Mesenchymal stem cell (in vitro differentiated cells and primary cell): ENCODE measurements around the gene CUX1.

Source experiments
- DNase-seq: peaks from one replicate; pipeline ENCODE4 v3.0.0-alpha.2; 2013
- H2AFZ ChIP-seq: one replicate; pipeline ENCODE4 v1.6.1; 2013; ENCODE audit warnings: low read depth, mild to moderate bottlenecking, control low read depth, inconsistent platforms, low read length, moderate library complexity
- H2AK5ac ChIP-seq: 2 replicates; pipeline ENCODE4 v1.6.1; 2013; ENCODE audit warnings: low read length, moderate library complexity, mild to moderate bottlenecking, inconsistent platforms; ENCODE audit not compliant: severe bottlenecking
- H2BK120ac ChIP-seq: one replicate; pipeline ENCODE4 v1.6.1; 2013; ENCODE audit warnings: low read depth, mild to moderate bottlenecking, inconsistent platforms, low read length, moderate library complexity
- H2BK12ac ChIP-seq, 2 experiments: one replicate each; pipeline ENCODE4 v1.6.1; 2013; ENCODE audit warnings: inconsistent platforms in 2 of 2, low read length in 2 of 2, mild to moderate bottlenecking in 2 of 2, moderate library complexity in 2 of 2, control low read depth in 1 of 2
- H2BK15ac ChIP-seq: one replicate; pipeline ENCODE4 v1.6.1; 2013; ENCODE audit warnings: mild to moderate bottlenecking, low read depth, inconsistent platforms; ENCODE audit not compliant: poor library complexity, severe bottlenecking
- H2BK5ac ChIP-seq: 2 replicates; pipeline ENCODE4 v1.6.1; 2013; ENCODE audit warnings: low read depth, mild to moderate bottlenecking, low read length, control low read depth, inconsistent platforms; ENCODE audit not compliant: poor library complexity, severe bottlenecking
- H3K14ac ChIP-seq, 2 experiments: one replicate each; pipeline ENCODE4 v1.6.1; 2013; ENCODE audit warnings: inconsistent platforms in 2 of 2, low read length in 2 of 2, control low read depth in 1 of 2, mild to moderate bottlenecking in 1 of 2, moderate library complexity in 1 of 2
- H3K18ac ChIP-seq, 2 experiments: one replicate each; pipeline ENCODE4 v1.6.1; 2013; ENCODE audit warnings: inconsistent platforms in 2 of 2, low read length in 2 of 2, control low read depth in 1 of 2, low read depth in 1 of 2, mild to moderate bottlenecking in 1 of 2
- H3K23ac ChIP-seq, 2 experiments: one replicate each; pipeline ENCODE4 v1.6.1; 2013; ENCODE audit warnings: inconsistent platforms in 2 of 2, low read length in 2 of 2, mild to moderate bottlenecking in 2 of 2, moderate library complexity in 2 of 2, control low read depth in 1 of 2
- H3K27ac ChIP-seq: 2 replicates; pipeline ENCODE4 v1.5.1; 2013; ENCODE audit warnings: mild to moderate bottlenecking, moderate library complexity, low read length, control low read depth, inconsistent platforms; ENCODE audit not compliant: poor library complexity, severe bottlenecking
- H3K27me3 ChIP-seq, 2 experiments: 2 replicates each; pipeline versions ENCODE4 v1.6.1 to v1.7.0; 2013; ENCODE audit warnings: low read length in 2 of 2, mild to moderate bottlenecking in 2 of 2, moderate library complexity in 2 of 2, control low read depth in 1 of 2, inconsistent platforms in 1 of 2; ENCODE audit not compliant: control insufficient read depth in 1 of 2, insufficient read depth in 1 of 2
- H3K36me3 ChIP-seq, 2 experiments: 2 replicates each; pipeline versions ENCODE4 v1.6.1 to v1.7.0; 2013; ENCODE audit warnings: low read length in 2 of 2, control low read depth in 1 of 2, inconsistent platforms in 1 of 2, low read depth in 1 of 2, mild to moderate bottlenecking in 1 of 2; ENCODE audit not compliant: insufficient read depth in 2 of 2, control insufficient read depth in 1 of 2
- H3K4ac ChIP-seq, 2 experiments: one replicate each; pipeline ENCODE4 v1.6.1; 2013; ENCODE audit warnings: inconsistent platforms in 2 of 2, low read length in 2 of 2, mild to moderate bottlenecking in 2 of 2, moderate library complexity in 2 of 2, control low read depth in 1 of 2, low read depth in 1 of 2
- H3K4me1 ChIP-seq: 2 replicates; pipeline ENCODE4 v1.6.1; 2013; ENCODE audit warnings: low read depth, low read length, control low read depth; ENCODE audit not compliant: control insufficient read depth, insufficient read depth
- H3K4me2 ChIP-seq: 2 replicates; pipeline ENCODE4 v1.6.1; 2013; ENCODE audit warnings: low read length, mild to moderate bottlenecking, inconsistent platforms; ENCODE audit not compliant: poor library complexity, severe bottlenecking
- H3K4me3 ChIP-seq, 2 experiments: 2 replicates each; pipeline versions ENCODE4 v1.5.1 to v1.7.0; 2013; ENCODE audit warnings: low read length in 2 of 2, mild to moderate bottlenecking in 2 of 2, control low read depth in 1 of 2, low read depth in 1 of 2; ENCODE audit not compliant: insufficient read depth in 1 of 2
- H3K79me1 ChIP-seq: replicated peaks from 2 replicates; pipeline ENCODE4 v1.6.1; 2013; ENCODE audit warnings: mild to moderate bottlenecking, control low read depth, low read length, inconsistent platforms; ENCODE audit not compliant: poor library complexity, severe bottlenecking
- H3K9ac ChIP-seq: 2 replicates; pipeline ENCODE4 v1.7.0; 2013; ENCODE audit warnings: mild to moderate bottlenecking, low read length, moderate library complexity
- H3K9me3 ChIP-seq: 2 replicates; pipeline ENCODE4 v1.7.0; 2013; ENCODE audit warnings: mild to moderate bottlenecking, low read length; ENCODE audit not compliant: control insufficient read depth
- H4K8ac ChIP-seq: one replicate; pipeline ENCODE4 v1.6.1; 2013; ENCODE audit warnings: inconsistent platforms, mild to moderate bottlenecking, low read length, moderate library complexity
- H4K91ac ChIP-seq: one replicate; pipeline ENCODE4 v1.6.1; 2013; ENCODE audit warnings: mild to moderate bottlenecking, low read length, inconsistent platforms
- WGBS: methylation state at CpG from one replicate; pipeline ENCODE4 v1.1.7; 2013; ENCODE audit warnings: mixed read lengths; 5-methylcytosine and 5-hydroxymethylcytosine counted together

The CUX1 gene

DNA sequence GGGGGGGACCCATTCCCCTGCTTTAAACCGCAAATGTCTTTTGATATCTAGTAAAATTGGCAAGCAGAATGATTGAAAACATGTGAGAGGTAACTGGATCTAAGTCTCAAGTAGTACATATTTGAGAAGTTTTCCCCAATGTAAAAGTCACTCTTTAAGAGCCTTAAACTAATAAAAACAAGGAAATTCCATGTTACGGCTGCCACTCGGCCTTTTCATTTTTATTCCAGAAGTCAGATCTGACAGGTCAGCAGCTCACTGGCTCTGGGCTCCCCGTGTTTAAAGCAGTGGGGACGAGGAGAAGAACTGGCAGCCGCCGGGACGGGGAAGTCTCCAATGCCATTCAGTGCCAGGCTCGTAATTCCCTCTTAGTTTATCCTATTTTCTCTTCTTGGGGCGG lies 80.7 kb downstream of the CUX1 start:
- Histone ChIP-seq H4K91ac (no peak overlapping the region), H2BK5ac (no peak overlapping the region), H3K18ac (no peak overlapping the region), H3K23ac (no peak overlapping the region), H3K4me2 (no peak overlapping the region), H3K36me3 (peaks cover 0 to 6% of the 10 kb centered on the region in 2 experiments), H2BK15ac (no peak overlapping the region), H3K4me3 (peak overlapping the region in 1 of 2 experiments; percentile 8), H2AFZ (no peak overlapping the region), H3K27ac (no peak overlapping the region), H3K79me1 (peaks cover 58% of the 10 kb centered on the region), H3K14ac (no peak overlapping the region), H3K9ac (peak overlapping the region; percentile 40), H3K4ac (no peak overlapping the region), H2BK120ac (no peak overlapping the region), H4K8ac (no peak overlapping the region), H2BK12ac (no peak overlapping the region), H2AK5ac (no peak overlapping the region), H3K27me3 (no peaks in the 10 kb centered on the region), H3K9me3 (no peaks in the 10 kb centered on the region), H3K4me1 (peaks cover 11% of the 10 kb centered on the region)
- no peak for DNase-seq
- 95% methylated on average over 8 of the region's 10 CpGs for WGBS

DNA sequence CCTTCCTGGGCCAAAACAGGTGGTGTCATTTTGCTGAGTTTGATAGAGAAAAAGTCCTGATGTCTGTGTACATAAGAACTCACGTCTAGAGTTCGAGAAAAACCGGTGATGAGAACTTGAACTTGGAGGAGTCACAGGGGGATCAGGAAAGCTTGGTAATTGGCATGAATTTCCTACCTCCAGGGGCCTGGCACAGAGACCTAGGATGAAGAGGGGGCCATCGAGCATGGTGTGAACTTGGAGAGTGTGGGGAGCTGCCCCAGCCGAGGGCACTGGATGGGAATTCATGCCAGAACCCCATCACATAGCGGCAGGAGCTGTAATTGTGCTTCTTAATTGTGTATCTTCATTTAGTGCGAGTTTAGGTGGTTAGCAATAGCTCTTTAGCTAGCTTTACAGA lies 82.2 kb downstream of the CUX1 start:
- H3K36me3 ChIP-seq: peaks cover 0 to 6% of the 10 kb centered on the region in 2 experiments
- H2BK12ac ChIP-seq: no peak overlapping the region
- 94% methylated on average over 7 of the region's 7 CpGs for WGBS
- no peak overlapping the region for H2AK5ac ChIP-seq
- H3K18ac ChIP-seq: no peak overlapping the region
- no peak overlapping the region for H3K27ac ChIP-seq
- no peak overlapping the region for H3K4ac ChIP-seq
- H3K27me3 ChIP-seq: no peaks in the 10 kb centered on the region
- H4K8ac ChIP-seq: no peak overlapping the region
- H3K79me1 ChIP-seq: peaks cover 60% of the 10 kb centered on the region
- H3K14ac ChIP-seq: no peak overlapping the region
- H2BK15ac ChIP-seq: no peak overlapping the region
- no peak overlapping the region for H3K9ac ChIP-seq
- H3K9me3 ChIP-seq: no peaks in the 10 kb centered on the region
- H2BK5ac ChIP-seq: no peak overlapping the region
- H3K4me3 ChIP-seq: no peak overlapping the region
- H3K23ac ChIP-seq: no peak overlapping the region
- H2AFZ ChIP-seq: no peak overlapping the region
- H2BK120ac ChIP-seq: no peak overlapping the region
- H3K4me2 ChIP-seq: no peak overlapping the region
- no peak overlapping the region for H4K91ac ChIP-seq
- peaks cover 9% of the 10 kb centered on the region for H3K4me1 ChIP-seq
- no peak for DNase-seq

DNA sequence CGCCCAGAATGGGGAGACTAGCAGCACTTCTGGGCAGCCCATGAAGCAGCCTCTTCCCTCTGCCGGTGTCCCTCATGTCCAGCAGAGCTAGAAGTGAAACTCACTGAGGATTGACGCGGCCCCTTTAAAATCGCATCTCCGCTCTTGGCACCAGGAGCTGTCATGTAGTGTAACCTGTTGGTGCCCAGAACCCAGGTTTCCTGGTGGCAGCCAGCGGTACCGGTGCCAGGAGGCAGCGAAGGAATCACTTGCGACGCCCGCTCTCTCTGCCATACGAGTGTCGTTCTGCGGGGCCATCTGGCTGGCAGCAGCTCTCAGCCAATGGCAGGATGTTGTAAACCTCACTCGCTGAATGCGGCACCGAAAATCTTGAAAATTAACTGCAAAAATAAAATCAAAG lies 82.7 kb downstream of the CUX1 start:
- Histone ChIP-seq H3K9ac (no peak overlapping the region), H3K79me1 (peaks cover 62% of the 10 kb centered on the region), H3K18ac (no peak overlapping the region), H3K4me2 (no peak overlapping the region), H3K4me1 (peaks cover 9% of the 10 kb centered on the region), H4K8ac (no peak overlapping the region), H2BK12ac (no peak overlapping the region), H3K14ac (no peak overlapping the region), H2BK120ac (no peak overlapping the region), H2AFZ (no peak overlapping the region), H3K4me3 (no peak overlapping the region), H2AK5ac (no peak overlapping the region), H3K4ac (no peak overlapping the region), H4K91ac (no peak overlapping the region), H2BK5ac (no peak overlapping the region), H3K36me3 (peaks cover 0 to 6% of the 10 kb centered on the region in 2 experiments), H3K27me3 (no peaks in the 10 kb centered on the region), H3K9me3 (no peaks in the 10 kb centered on the region), H2BK15ac (no peak overlapping the region), H3K27ac (no peak overlapping the region), H3K23ac (no peak overlapping the region)
- DNase-seq: no peak
- WGBS: 97% methylated on average over 18 of the region's 18 CpGs

DNA sequence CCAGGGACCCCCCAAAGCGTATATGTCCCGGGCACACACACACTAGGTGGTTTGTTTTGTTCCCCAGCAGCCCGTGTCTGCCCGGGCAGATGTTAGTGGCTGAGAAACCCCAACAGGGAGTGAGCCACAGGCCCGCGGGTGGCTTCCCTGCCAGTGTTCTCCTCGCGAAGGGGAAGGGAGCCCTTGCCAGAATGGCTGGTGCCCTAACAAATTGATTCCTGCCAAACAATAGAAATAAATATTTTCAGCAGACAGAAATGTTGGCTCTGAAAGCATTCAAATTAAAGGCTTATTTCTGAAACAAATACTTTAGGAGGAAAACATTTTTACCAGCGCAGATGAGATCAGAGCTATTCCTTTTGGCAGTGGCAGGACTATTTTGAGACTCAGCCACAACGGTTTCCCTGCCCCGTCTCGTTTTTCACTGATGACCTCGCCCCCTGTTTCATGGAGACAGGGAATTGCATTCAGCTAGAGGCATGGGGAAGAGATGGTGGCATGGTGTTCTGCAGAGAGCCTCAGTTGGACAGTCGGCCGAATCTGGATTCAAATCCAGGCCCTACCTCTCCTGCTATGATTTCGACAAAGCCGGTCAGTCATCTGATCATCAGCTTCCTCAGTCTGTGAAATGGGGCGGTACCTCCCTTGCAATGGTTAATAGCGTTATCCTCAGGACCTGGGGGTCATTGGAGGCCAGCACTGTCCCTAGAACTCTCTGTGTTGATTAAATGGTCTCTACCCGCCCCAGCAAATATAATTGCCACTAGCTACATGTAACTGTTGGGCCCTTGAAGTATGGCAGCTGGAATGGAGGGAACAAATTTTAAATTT lies 84.5 kb downstream of the CUX1 start:
- Histone ChIP-seq H3K27me3 (no peaks in the 10 kb centered on the region), H3K4me1 (peaks cover 12% of the 10 kb centered on the region), H2BK120ac (no peak overlapping the region), H2AFZ (no peak overlapping the region), H3K9me3 (no peaks in the 10 kb centered on the region), H3K79me1 (peaks cover 66% of the 10 kb centered on the region), H2BK15ac (no peak overlapping the region), H4K91ac (no peak overlapping the region), H2AK5ac (peak overlapping the region; percentile 20), H3K4me3 (peak overlapping the region in 1 of 2 experiments; percentile 33), H3K9ac (peak overlapping the region; percentile 68), H4K8ac (no peak overlapping the region), H3K27ac (no peak overlapping the region), H2BK12ac (no peak overlapping the region), H3K4ac (no peak overlapping the region), H3K18ac (peak overlapping the region in 1 of 2 experiments; percentile 40), H3K36me3 (peaks cover 0 to 10% of the 10 kb centered on the region in 2 experiments), H3K23ac (no peak overlapping the region), H2BK5ac (no peak overlapping the region), H3K14ac (no peak overlapping the region), H3K4me2 (no peak overlapping the region)
- DNase-seq: no peak
- 95% methylated on average over 20 of the region's 20 CpGs for WGBS
